Prostate gland (tissue), 2 donors: ENCODE results near the gene UTS2B. TPM values are rescaled to one million over a fixed set of nuclear protein-coding genes. Genes with fewer than 3 reads are reported as not detected.
"Not testable (repeated sequence)": the region's sequence is repeated elsewhere in the genome, so short reads cannot be mapped to it uniquely, and the experiment has no call there.

Source experiments
- DNase-seq: peaks from one replicate; pipeline ENCODE4 v3.0.0-alpha.2; 2019; ENCODE audit warnings: low spot score
- H3K27ac ChIP-seq, 2 donors: fragments of 200-600 bp; sonication (generic); 2 replicates each; pipeline ENCODE4 v1.5.1; 2017 to 2019
- H3K27me3 ChIP-seq: fragments of 200-600 bp; sonication (generic); replicated peaks from 2 replicates; pipeline ENCODE4 v1.5.1; 2019; ENCODE audit not compliant: insufficient read depth
- H3K36me3 ChIP-seq, 2 donors: fragments of 200-600 bp; sonication (generic); 1 replicate in 1 of 2; 2 replicates in 1 of 2; pipeline versions ENCODE4 v1.5.1 to v1.8.1; 2017 to 2019
- H3K4me1 ChIP-seq: fragments of 200-600 bp; sonication (generic); replicated peaks from 2 replicates; pipeline ENCODE4 v1.5.1; 2019
- H3K4me3 ChIP-seq, 2 donors: fragments of 200-600 bp; sonication (generic); 2 replicates each; pipeline ENCODE4 v1.5.1; 2017 to 2019
- H3K9me3 ChIP-seq: fragments of 200-600 bp; sonication (generic); 2 replicates; pipeline ENCODE4 v1.5.1; 2017
- CTCF ChIP-seq, 4 experiments: fragments of 200-600 bp in 2 of 4; fragments of 450-650 bp in 2 of 4; sonication (generic) in 2 of 4; IDR thresholded peaks; 1 replicate in 3 of 4; 2 replicates in 1 of 4; pipeline ENCODE4 v1.5.1; 2016 to 2019; ENCODE audit warnings: antibody characterized with exemption in 4 of 4, mild to moderate bottlenecking in 2 of 4, moderate library complexity in 2 of 4
- POLR2A ChIP-seq: fragments of 450-650 bp; IDR thresholded peaks from one replicate; pipeline ENCODE4 v1.6.1; 2016; ENCODE audit warnings: antibody characterized with exemption, mild to moderate bottlenecking
- POLR2AphosphoS5 ChIP-seq: sonication (generic); formaldehyde crosslinking; IDR thresholded peaks from one replicate; pipeline ENCODE4 v1.6.1; 2017; ENCODE audit warnings: antibody characterized with exemption
- WGBS: methylation state at CpG from one replicate; pipeline ENCODE4 v1.1.5; 2018; 5-methylcytosine and 5-hydroxymethylcytosine counted together
- intact Hi-C: fragments of 100-400 bp; cut with DNase I; formaldehyde crosslinking; loops from one replicate; pipeline ENCODE4 v1.14.2; 2022
- total RNA-seq, 2 donors: library from RNA; depleted of rRNA; stranded (reverse); fragments of >200 nt; gene quantifications; one replicate each; pipeline ENCODE4 v1.1.0, GENCODE V29; 2016

The UTS2B gene
- total RNA-seq, 2 donors from 2014 or later = 0.18 to 4.3 TPM

GRCh38 chr3:191253089-191253799 is 77.1 kb downstream of the UTS2B start:
- Histone ChIP-seq H3K27ac (no peak overlapping the region), H3K4me1 (no peaks in the 10 kb centered on the region), H3K9me3 (no peaks in the 10 kb centered on the region), H3K36me3 (no peaks in the 10 kb centered on the region), H3K27me3 (no peaks in the 10 kb centered on the region), H3K4me3 (no peak overlapping the region)
- WGBS = 82% methylated on average over 6 of the region's 6 CpGs
- no peak for DNase-seq
- intact Hi-C loops = no loop called here
- TF ChIP-seq CTCF (IDR thresholded peaks at IDR 0.05) = no peak
- no peak for TF ChIP-seq POLR2A
- no peak for TF ChIP-seq POLR2AphosphoS5

- 83% methylated on average over 1 of the region's 1 CpG for WGBS
- no peak overlapping the region for H3K4me3 ChIP-seq
- no peak for DNase-seq
- no peaks in the 10 kb centered on the region for H3K27me3 ChIP-seq
- no peaks in the 10 kb centered on the region for H3K4me1 ChIP-seq
- H3K27ac ChIP-seq = no peak overlapping the region
- H3K36me3 ChIP-seq = no peaks in the 10 kb centered on the region
- no peaks in the 10 kb centered on the region for H3K9me3 ChIP-seq
- TF ChIP-seq CTCF (IDR thresholded peaks at IDR 0.05) = no peak
- TF ChIP-seq POLR2A = no peak
- no peak for TF ChIP-seq POLR2AphosphoS5
- intact Hi-C loops = loop anchor here (5.0 kb wide), 1 partner anchor 146 kb away; no protein-coding TSS in a partner anchor
These were observed 83.7 kb downstream of the UTS2B start for GRCh38 chr3:191246630-191247029.

- intact Hi-C loops = loop anchor here (5.0 kb wide), 1 partner anchor 146 kb away; no protein-coding TSS in a partner anchor
- H3K4me1 ChIP-seq, H3K4me3 ChIP-seq, H3K27me3 ChIP-seq, H3K9me3 ChIP-seq, H3K27ac ChIP-seq, H3K36me3 ChIP-seq, DNase-seq: not testable (repeated sequence)
- WGBS = 81% methylated on average over 5 of the region's 5 CpGs
These were observed 84.3 kb downstream of the UTS2B start for GRCh38 chr3:191246034-191246433.

GRCh38 chr3:191244242-191244867 is 86.0 kb downstream of the UTS2B start:
- no peaks in the 10 kb centered on the region for H3K36me3 ChIP-seq
- no peaks in the 10 kb centered on the region for H3K9me3 ChIP-seq
- intact Hi-C loops = no loop called here
- H3K27me3 ChIP-seq = no peaks in the 10 kb centered on the region
- no peak for DNase-seq
- WGBS = 37% methylated on average over 2 of the region's 2 CpGs
- H3K4me1 ChIP-seq = no peaks in the 10 kb centered on the region
- no peak overlapping the region for H3K27ac ChIP-seq
- TF ChIP-seq CTCF (IDR thresholded peaks at IDR 0.05) (peak in 3 of 4 experiments; percentile 28 to 42 (median 34)), POLR2A (no peak), POLR2AphosphoS5 (no peak)
- H3K4me3 ChIP-seq = no peak overlapping the region

- H3K27me3 ChIP-seq = no peaks in the 10 kb centered on the region
- no peak overlapping the region for H3K4me3 ChIP-seq
- intact Hi-C loops = no loop called here
- no peak overlapping the region for H3K27ac ChIP-seq
- 91% methylated on average over 5 of the region's 5 CpGs for WGBS
- H3K36me3 ChIP-seq = no peaks in the 10 kb centered on the region
- no peaks in the 10 kb centered on the region for H3K4me1 ChIP-seq
- no peak for DNase-seq
- no peaks in the 10 kb centered on the region for H3K9me3 ChIP-seq
- no peak for TF ChIP-seq CTCF (IDR thresholded peaks at IDR 0.05)
- no peak for TF ChIP-seq POLR2A
- no peak for TF ChIP-seq POLR2AphosphoS5
These were observed 89.8 kb downstream of the UTS2B start for GRCh38 chr3:191240486-191240885.
